ENCODE measurements around the gene KY. TPM values are rescaled to one million over a fixed set of nuclear protein-coding genes. Genes with fewer than 3 reads are reported as not detected.

KY gene
- total and polyA plus RNA-seq, 2 of the 8 experiments (the other 6 are each of a cell fraction or from before 2014, with no cell fraction given), result not detected

DNA sequence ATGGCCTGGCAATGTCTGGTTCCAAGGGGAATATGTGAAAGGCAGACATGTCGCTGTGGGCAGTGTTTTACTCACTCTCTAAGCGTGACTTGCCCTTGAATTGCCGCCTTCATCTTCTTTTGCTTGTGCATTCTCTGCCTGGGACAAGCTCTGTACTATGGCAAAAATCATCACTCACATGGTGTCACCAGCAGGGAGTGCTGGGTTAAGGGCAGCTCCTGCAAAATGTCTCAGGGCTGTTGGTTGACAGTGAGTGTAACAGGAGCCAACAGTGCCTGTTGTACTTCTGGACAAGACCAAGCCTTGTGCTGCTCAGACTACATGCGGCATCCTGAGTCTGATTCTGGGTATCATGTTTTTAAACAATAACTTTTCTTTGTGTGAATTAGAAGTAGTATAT lies 45.3 kb upstream of the KY start:
- DNase-seq (ENCODE audit: low read depth in 1 of 2, low spot score in 2 of 2) (no peak), FAIRE-seq (no peak)
- Histone ChIP-seq H2AK5ac (ENCODE audit: low read depth, low read length) (no peak overlapping the region), H4K91ac (replicated peaks; ENCODE audit: insufficient read length, low read length) (no peak overlapping the region), H3K36me3 (ENCODE audit: control insufficient read depth in 2 of 4, insufficient read depth in 4 of 4, low read length in 3 of 4) (no peaks in the 10 kb centered on the region), H3K9ac (replicated peaks in 1 of 4; ENCODE audit: extremely low read depth in 1 of 4, low read depth in 3 of 4, low read length in 3 of 4) (no peak overlapping the region), H2BK120ac (replicated peaks; ENCODE audit: low read depth, low read length) (no peak overlapping the region), H3K4ac (replicated peaks; ENCODE audit: insufficient read length, low read depth, low read length) (no peak overlapping the region), H2BK15ac (ENCODE audit: low read length) (no peak overlapping the region), H3K4me1 (replicated peaks in 1 of 4; ENCODE audit: control insufficient read depth in 3 of 4, insufficient read depth in 4 of 4, low read length in 3 of 4) (peaks cover 0 to 5% (median under 1%) of the 10 kb centered on the region in 4 experiments; a peak in 1 of 7 replicates), H3K9me3 (ENCODE audit: insufficient read depth in 2 of 2, low read depth in 1 of 2, low read length in 1 of 2) (no peaks in the 10 kb centered on the region), H2AFZ (ENCODE audit: low read length) (no peak overlapping the region), H3K18ac (ENCODE audit: extremely low read depth, low read length) (no peak overlapping the region), H3K4me2 (ENCODE audit: insufficient read depth in 1 of 2, low read depth in 2 of 2, low read length in 2 of 2) (no peak overlapping the region), H3K23ac (ENCODE audit: insufficient read length) (no peak overlapping the region), H3K79me2 (ENCODE audit: control insufficient read depth in 1 of 2, insufficient read depth in 2 of 2, low read length in 2 of 2) (no peaks in the 10 kb centered on the region), H3K27ac (ENCODE audit: low read depth, low read length) (no peak overlapping the region), H2BK5ac (ENCODE audit: low read depth, low read length) (no peak overlapping the region), H3K14ac (ENCODE audit: insufficient read length) (no peak overlapping the region), H2BK12ac (ENCODE audit: low read depth, low read length) (no peak overlapping the region), H4K5ac (ENCODE audit: insufficient read length, low read depth, low read length) (no peak overlapping the region), H3K4me3 (ENCODE audit: extremely low read depth in 1 of 4, insufficient read depth in 2 of 4, low read depth in 3 of 4, low read length in 4 of 4) (no peak overlapping the region), H3K27me3 (replicated peaks in 1 of 4; ENCODE audit: control insufficient read depth in 3 of 4, extremely low read depth in 1 of 4, insufficient read depth in 3 of 4, low read length in 3 of 4) (peaks cover 30 to 63% (median 45%) of the 10 kb centered on the region in 4 experiments; a peak in 6 of 7 replicates), H2BK20ac (ENCODE audit: low read length) (no peak overlapping the region), H4K20me1 (replicated peaks in 1 of 2; ENCODE audit: control insufficient read depth in 1 of 2, insufficient read depth in 2 of 2, low read length in 2 of 2) (peaks cover 0 to 5% of the 10 kb centered on the region in 2 experiments), H3K23me2 (ENCODE audit: low read depth, low read length) (no peaks in the 10 kb centered on the region), H3K56ac (replicated peaks; ENCODE audit: insufficient read length, low read depth, low read length) (no peak overlapping the region), H3K79me1 (ENCODE audit: low read depth, low read length) (no peaks in the 10 kb centered on the region), H4K8ac (ENCODE audit: extremely low read depth, insufficient read depth, low read length) (no peak overlapping the region)
- POLR2A ChIA-PET (ENCODE audit: partially characterized antibody), result no interaction called here
- WGBS, 2 experiments (ENCODE audit: extremely low coverage in 1 of 2, insufficient coverage in 1 of 2, insufficient read length in 1 of 2, insufficient replicate concordance in 2 of 2, low coverage in 1 of 2, low lambda C conversion rate in 2 of 2, missing lambda C conversion rate in 1 of 2), result 92% methylated on average over 4 of the region's 4 CpGs; no CpG with 5 or more reads in 1 of the 2 experiments
- TF ChIP-seq CEBPB (IDR thresholded peaks at IDR 0.05; ENCODE audit: low read depth, low read length) (no peak), TBP (IDR thresholded peaks at IDR 0.05; ENCODE audit: low read depth, low read length) (no peak), SUZ12 (IDR thresholded peaks at IDR 0.05; ENCODE audit: low read length) (no peak), TCF12 (IDR thresholded peaks at IDR 0.05; ENCODE audit: low read depth, low read length) (no peak), RAD21 (IDR thresholded peaks at IDR 0.05 in 1 of 2, conservative IDR thresholded peaks at IDR 0.05 in 1 of 2; ENCODE audit: low read depth in 2 of 2, low read length in 2 of 2) (no peak), KDM1A (IDR thresholded peaks at IDR 0.05; ENCODE audit: borderline replicate concordance, low read length) (no peak), SP1 (IDR thresholded peaks at IDR 0.05; ENCODE audit: low read depth, low read length) (no peak), YY1 (IDR thresholded peaks at IDR 0.05; ENCODE audit: low read depth, low read length) (no peak), GABPA (IDR thresholded peaks at IDR 0.05; ENCODE audit: borderline replicate concordance, insufficient read depth, low read length) (no peak), HDAC6 (IDR thresholded peaks at IDR 0.05; ENCODE audit: low read depth, low read length) (no peak), TEAD4 (IDR thresholded peaks at IDR 0.05; ENCODE audit: low read depth, low read length) (no peak), CBX5 (IDR thresholded peaks at IDR 0.05; ENCODE audit: low read depth, low read length) (no peak)
- CTCF ChIA-PET (ENCODE audit: partially characterized antibody), result interaction anchor here (0.8 to 3.7 kb wide), 2 partner anchors 11 to 19 kb away, joined by 3 to 18 read pairs; no protein-coding TSS in a partner anchor

All from H1 (cell line).